Tibial nerve (tissue), 3 donors: Measurements from ENCODE around the gene PDE1A.

Experiments used
- EP300 ChIP-seq, 2 donors: sonication (generic); formaldehyde crosslinking; IDR thresholded peaks; one replicate each; pipeline ENCODE4 v1.6.1; 2017; ENCODE audit warnings: antibody characterized with exemption in 2 of 2, mild to moderate bottlenecking in 1 of 2
- POLR2A ChIP-seq, 2 donors: fragments of 450-650 bp; IDR thresholded peaks; one replicate each; pipeline ENCODE4 v1.6.1; 2017; ENCODE audit warnings: antibody characterized with exemption in 2 of 2, mild to moderate bottlenecking in 2 of 2, moderate library complexity in 2 of 2

DNA sequence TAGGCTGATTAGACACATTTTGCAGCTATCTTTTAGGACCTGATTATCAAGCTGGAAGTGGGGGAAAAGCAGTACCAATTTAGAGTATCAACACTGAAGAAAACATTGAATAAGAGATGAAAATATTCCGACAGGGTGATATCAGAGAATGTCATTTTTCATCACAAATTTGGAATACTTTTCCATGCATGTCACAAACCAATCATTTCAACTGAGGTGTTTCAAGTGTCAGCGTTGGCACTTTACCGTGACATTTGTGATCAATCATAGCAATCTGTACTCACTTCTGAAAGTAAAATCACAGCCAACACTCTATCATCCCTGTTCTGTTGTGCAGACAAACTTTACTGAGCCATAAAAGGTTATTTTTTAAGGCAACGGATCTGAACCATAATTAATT is 75.4 kb downstream of the PDE1A start:
- no peak for TF ChIP-seq POLR2A (IDR thresholded peaks at IDR 0.05)
- no peak for TF ChIP-seq EP300 (IDR thresholded peaks at IDR 0.05)
